Measurements from ENCODE around the gene HGS. TPM values are rescaled to one million over a fixed set of nuclear protein-coding genes. Genes with fewer than 3 reads are reported as not detected.
A peak's percentile ranks its signal among the peaks of the same experiment; 100 is the strongest.

The HGS gene
- total and polyA plus RNA-seq, 2 experiments from 2014 or later = 59.2 to 128 TPM

DNA sequence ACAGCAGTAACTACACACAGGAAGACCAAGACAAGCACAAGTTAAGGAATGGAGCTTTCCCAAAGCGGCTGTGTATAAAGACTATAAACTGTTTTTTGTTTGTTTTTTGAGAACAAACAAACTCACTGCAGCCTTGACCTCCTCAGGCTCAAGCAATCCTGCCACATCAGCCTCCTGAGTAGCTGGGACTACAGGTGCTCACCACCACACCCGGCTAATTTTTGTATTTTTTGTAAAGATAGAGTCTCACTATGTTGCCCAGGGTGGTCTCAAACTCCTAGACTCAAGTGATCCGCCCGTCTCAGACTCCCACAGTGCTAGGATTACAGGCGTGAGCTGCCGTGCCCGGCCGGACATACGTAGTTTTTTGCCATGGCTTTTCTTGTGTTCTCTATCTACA is 23.4 kb upstream of the HGS start:
- Histone ChIP-seq H3K79me2 (peaks cover 8% of the 10 kb centered on the region), H3K27ac (no peak overlapping the region), H4K20me1 (ENCODE audit: insufficient read depth, poor library complexity, severe bottlenecking) (no peaks in the 10 kb centered on the region), H3K9me2 (replicated peaks; ENCODE audit: insufficient read depth) (no peaks in the 10 kb centered on the region), H3K9me3 (ENCODE audit: low read depth) (no peaks in the 10 kb centered on the region), H3K4me1 (ENCODE audit: insufficient read depth) (peaks cover 4% of the 10 kb centered on the region), H2AFZ (no peak overlapping the region), H3K27me3 (no peaks in the 10 kb centered on the region), H3K4me3 (no peak overlapping the region), H3K4me2 (no peak overlapping the region), H3K36me3 (replicated peaks; ENCODE audit: insufficient read depth, low read depth) (no peaks in the 10 kb centered on the region)
- TF ChIP-seq EZH2 (IDR thresholded peaks at IDR 0.05; ENCODE audit: borderline replicate concordance) = no peak
- no peak for TF ChIP-seq EZH2phosphoT487 (IDR thresholded peaks at IDR 0.05; ENCODE audit: low read depth, severe bottlenecking, unreplicated experiment)
- TF ChIP-seq CTCF (IDR thresholded peaks at IDR 0.05; ENCODE audit: poor library complexity) = no peak
- WGBS (ENCODE audit: low lambda C conversion rate, missing lambda C conversion rate) = 96% methylated on average over 9 of the region's 9 CpGs
- no peak for DNase-seq (ENCODE audit: low spot score)

DNA sequence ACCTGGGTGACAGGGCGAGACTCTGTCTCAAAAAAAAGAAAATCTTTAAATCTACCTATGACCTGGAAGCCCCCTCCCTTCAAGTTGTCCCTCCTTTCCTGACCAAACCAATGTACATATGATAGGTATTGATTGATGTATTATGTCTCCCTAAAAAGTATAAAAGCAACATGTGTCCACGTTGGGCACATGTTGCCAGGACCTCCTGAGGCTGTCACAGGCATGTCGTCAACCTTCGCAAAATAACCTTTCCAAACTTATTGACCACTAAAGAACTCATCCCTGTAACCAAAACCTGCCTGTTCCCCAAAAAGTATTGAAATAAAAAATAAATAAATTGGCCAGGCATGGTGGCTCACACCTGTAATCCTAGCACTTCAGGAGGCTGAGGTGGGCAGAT is 21.8 kb upstream of the HGS start:
- Histone ChIP-seq H3K9me3 (ENCODE audit: low read depth) (no peaks in the 10 kb centered on the region), H3K4me3 (no peak overlapping the region), H3K27ac (no peak overlapping the region), H3K4me1 (ENCODE audit: insufficient read depth) (peaks cover 9% of the 10 kb centered on the region), H3K79me2 (peaks cover 13% of the 10 kb centered on the region), H3K36me3 (replicated peaks; ENCODE audit: insufficient read depth, low read depth) (no peaks in the 10 kb centered on the region), H3K9me2 (replicated peaks; ENCODE audit: insufficient read depth) (no peaks in the 10 kb centered on the region), H2AFZ (no peak overlapping the region), H3K27me3 (no peaks in the 10 kb centered on the region), H3K4me2 (no peak overlapping the region), H4K20me1 (ENCODE audit: insufficient read depth, poor library complexity, severe bottlenecking) (no peaks in the 10 kb centered on the region)
- WGBS (ENCODE audit: low lambda C conversion rate, missing lambda C conversion rate) = 92% methylated on average over 4 of the region's 4 CpGs
- TF ChIP-seq CTCF (IDR thresholded peaks at IDR 0.05; ENCODE audit: poor library complexity) (no peak), EZH2 (IDR thresholded peaks at IDR 0.05; ENCODE audit: borderline replicate concordance) (no peak), EZH2phosphoT487 (IDR thresholded peaks at IDR 0.05; ENCODE audit: low read depth, severe bottlenecking, unreplicated experiment) (no peak)
- no peak for DNase-seq (ENCODE audit: low spot score)

DNA sequence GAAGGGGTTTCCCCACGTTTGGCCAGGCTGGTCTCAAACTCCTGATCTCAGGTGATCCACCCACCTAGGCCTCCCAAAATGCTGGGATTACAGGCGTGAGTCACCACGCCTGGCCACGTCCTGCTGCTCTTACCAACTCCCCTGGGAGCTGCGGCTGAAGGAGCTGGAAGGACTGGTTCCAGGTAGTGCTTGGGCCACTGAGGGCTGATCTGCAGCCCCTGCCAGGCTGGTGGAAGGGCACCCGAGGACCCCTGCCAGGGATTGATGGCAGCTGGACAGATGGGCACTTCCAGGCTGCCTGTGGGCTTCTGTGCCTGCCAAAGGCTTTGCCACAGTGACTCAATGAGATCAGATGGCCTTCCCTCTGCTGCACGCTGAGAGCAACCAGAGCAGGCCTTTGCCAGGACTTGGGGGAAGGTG is 19.8 kb upstream of the HGS start:
- Histone ChIP-seq H3K9me3 (ENCODE audit: low read depth) (no peaks in the 10 kb centered on the region), H3K9me2 (replicated peaks; ENCODE audit: insufficient read depth) (no peaks in the 10 kb centered on the region), H3K4me2 (no peak overlapping the region), H3K4me1 (ENCODE audit: insufficient read depth) (peaks cover 15% of the 10 kb centered on the region), H4K20me1 (ENCODE audit: insufficient read depth, poor library complexity, severe bottlenecking) (no peaks in the 10 kb centered on the region), H3K4me3 (no peak overlapping the region), H3K27me3 (no peaks in the 10 kb centered on the region), H2AFZ (no peak overlapping the region), H3K36me3 (replicated peaks; ENCODE audit: insufficient read depth, low read depth) (no peaks in the 10 kb centered on the region), H3K79me2 (peaks cover 30% of the 10 kb centered on the region), H3K27ac (no peak overlapping the region)
- 88% methylated on average over 7 of the region's 7 CpGs for WGBS (ENCODE audit: low lambda C conversion rate, missing lambda C conversion rate)
- no peak for DNase-seq (ENCODE audit: low spot score)
- no peak for TF ChIP-seq EZH2 (IDR thresholded peaks at IDR 0.05; ENCODE audit: borderline replicate concordance)

DNA sequence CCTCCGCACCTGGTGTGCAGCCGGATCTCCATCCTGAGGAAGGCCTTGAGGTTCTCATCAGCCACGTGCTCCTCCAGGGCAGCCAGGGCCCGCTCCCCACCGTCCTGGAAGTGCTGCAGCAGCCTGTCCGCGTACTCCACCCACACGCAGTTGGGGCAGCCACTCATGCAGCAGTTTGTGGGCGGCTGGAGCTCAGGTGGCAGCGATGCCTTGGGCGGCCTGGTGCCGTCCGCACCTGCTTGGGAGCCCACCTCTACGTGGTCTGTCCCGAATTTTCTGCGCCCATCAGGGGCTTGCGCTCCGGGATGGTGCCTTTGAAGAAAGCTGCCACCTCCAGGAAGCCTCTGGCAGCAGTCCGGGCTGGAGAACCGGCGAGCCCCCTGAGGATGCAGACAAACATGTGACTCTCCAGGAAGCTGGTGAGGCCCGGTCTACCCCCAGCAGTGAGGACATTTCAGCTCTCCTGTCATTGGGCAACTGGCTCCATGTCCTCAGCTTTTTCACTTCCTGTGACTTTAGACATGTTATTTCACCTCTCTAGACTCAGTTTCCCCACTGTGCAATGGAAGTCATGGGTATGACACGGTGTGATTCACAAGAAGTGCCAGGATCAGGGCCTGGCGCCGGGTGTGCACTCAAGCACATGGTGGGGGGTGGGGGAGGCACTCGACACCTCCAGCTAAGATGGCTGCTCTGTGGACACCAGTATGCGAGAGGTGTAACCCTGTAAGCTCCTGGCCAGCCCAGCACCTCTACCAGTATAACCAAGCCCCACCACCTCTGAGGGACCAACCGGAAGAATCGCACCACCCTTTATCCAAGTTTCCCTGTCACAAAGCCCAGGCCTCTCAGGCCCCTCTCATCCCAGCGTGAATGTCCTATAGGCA is 18.4 kb upstream of the HGS start:
- H3K9me2 ChIP-seq (replicated peaks; ENCODE audit: insufficient read depth) = no peaks in the 10 kb centered on the region
- peaks cover 34% of the 10 kb centered on the region for H3K79me2 ChIP-seq
- H3K4me2 ChIP-seq = peak overlapping the region; percentile 88
- H3K27ac ChIP-seq = peak overlapping the region; percentile 94
- DNase-seq (ENCODE audit: low spot score) = no peak
- H3K36me3 ChIP-seq (replicated peaks; ENCODE audit: insufficient read depth, low read depth) = no peaks in the 10 kb centered on the region
- TF ChIP-seq CTCF (IDR thresholded peaks at IDR 0.05; ENCODE audit: poor library complexity) (no peak), EZH2phosphoT487 (IDR thresholded peaks at IDR 0.05; ENCODE audit: low read depth, severe bottlenecking, unreplicated experiment) (no peak), EZH2 (IDR thresholded peaks at IDR 0.05; ENCODE audit: borderline replicate concordance) (no peak)
- H4K20me1 ChIP-seq (ENCODE audit: insufficient read depth, poor library complexity, severe bottlenecking) = no peaks in the 10 kb centered on the region
- H3K9me3 ChIP-seq (ENCODE audit: low read depth) = no peaks in the 10 kb centered on the region
- H3K4me1 ChIP-seq (ENCODE audit: insufficient read depth) = peaks cover 15% of the 10 kb centered on the region
- H3K4me3 ChIP-seq = peak overlapping the region; percentile 89
- 77% methylated on average over 30 of the region's 30 CpGs for WGBS (ENCODE audit: low lambda C conversion rate, missing lambda C conversion rate)
- peak overlapping the region; percentile 85 for H2AFZ ChIP-seq
- no peaks in the 10 kb centered on the region for H3K27me3 ChIP-seq
